Keratinocyte (primary cell): ENCODE results near the gene INTS3.

Experiments used
- EZH2 ChIP-seq: IDR thresholded peaks from one replicate; pipeline ENCODE4 v1.6.1; 2012; ENCODE audit warnings: inconsistent platforms, mild to moderate bottlenecking, low read length, moderate library complexity
- TF ChIP-seq, protein P1 (sequence below), 3 experiments: IDR thresholded peaks in 1 of 3; conservative IDR thresholded peaks in 1 of 3; optimal IDR thresholded peaks in 1 of 3; 2 replicates in 2 of 3; 3 replicates in 1 of 3; pipeline versions ENCODE3 to v1.5.1; 2011; ENCODE audit warnings: low read length in 3 of 3, mild to moderate bottlenecking in 3 of 3, moderate library complexity in 2 of 3, control low read depth in 1 of 3, inconsistent platforms in 1 of 3; ENCODE audit not compliant: insufficient read depth in 2 of 3; ENCODE audit errors: extremely low read depth in 1 of 3

GRCh38 chr1:153771261-153771660 lies 43.4 kb downstream of the INTS3 start:
- TF ChIP-seq, protein P1, sequence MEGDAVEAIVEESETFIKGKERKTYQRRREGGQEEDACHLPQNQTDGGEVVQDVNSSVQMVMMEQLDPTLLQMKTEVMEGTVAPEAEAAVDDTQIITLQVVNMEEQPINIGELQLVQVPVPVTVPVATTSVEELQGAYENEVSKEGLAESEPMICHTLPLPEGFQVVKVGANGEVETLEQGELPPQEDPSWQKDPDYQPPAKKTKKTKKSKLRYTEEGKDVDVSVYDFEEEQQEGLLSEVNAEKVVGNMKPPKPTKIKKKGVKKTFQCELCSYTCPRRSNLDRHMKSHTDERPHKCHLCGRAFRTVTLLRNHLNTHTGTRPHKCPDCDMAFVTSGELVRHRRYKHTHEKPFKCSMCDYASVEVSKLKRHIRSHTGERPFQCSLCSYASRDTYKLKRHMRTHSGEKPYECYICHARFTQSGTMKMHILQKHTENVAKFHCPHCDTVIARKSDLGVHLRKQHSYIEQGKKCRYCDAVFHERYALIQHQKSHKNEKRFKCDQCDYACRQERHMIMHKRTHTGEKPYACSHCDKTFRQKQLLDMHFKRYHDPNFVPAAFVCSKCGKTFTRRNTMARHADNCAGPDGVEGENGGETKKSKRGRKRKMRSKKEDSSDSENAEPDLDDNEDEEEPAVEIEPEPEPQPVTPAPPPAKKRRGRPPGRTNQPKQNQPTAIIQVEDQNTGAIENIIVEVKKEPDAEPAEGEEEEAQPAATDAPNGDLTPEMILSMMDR (optimal IDR thresholded peaks at IDR 0.05 in 1 of 3, IDR thresholded peaks at IDR 0.05 in 1 of 3, conservative IDR thresholded peaks at IDR 0.05 in 1 of 3; ENCODE audit: extremely low read depth in 1 of 3, insufficient read depth in 2 of 3, low read length in 3 of 3): no peak
- no peak for TF ChIP-seq EZH2
